ENCODE data around the gene TLX2.

GRCh38 chr2:74489906-74490305 is 24.3 kb upstream of the TLX2 start:
- no peak for TF ChIP-seq CTCF (IDR thresholded peaks at IDR 0.05; ENCODE audit: insufficient read depth, low read length, poor library complexity, severe bottlenecking)
- no peak for TF ChIP-seq EZH2phosphoT487 (conservative IDR thresholded peaks at IDR 0.05; ENCODE audit: low read length)

Data from SU-DHL-6 (cell line).